M059J (cell line): ENCODE measurements around the gene MBD2. TPM values are rescaled to one million over a fixed set of nuclear protein-coding genes. Genes with fewer than 3 reads are reported as not detected.

Experiments used
- DNase-seq: peaks from one replicate; pipeline ENCODE4 v3.0.0-alpha.2; 2012; ENCODE audit warnings: low read depth
- total RNA-seq: library from RNA; depleted of rRNA; stranded (reverse); fragments of >200 nt; shearing (Covaris generic); gene quantifications from 2 replicates; pipeline ENCODE4 v1.2.3, GENCODE V29; 2014; rRNA removed

MBD2 gene
- total RNA-seq, 1 experiment from 2014 or later: 49.7 TPM

GRCh38 chr18:54102123-54102522 lies 122.3 kb downstream of the MBD2 start:
- DNase-seq: no peak

Other genes starting within 250 kb of the MBD2 start
- gene POLI, start 44.8 kb upstream of the MBD2 start, total RNA-seq: 21.9 and 22.7 TPM in 2 replicates
- gene STARD6, start 133.2 kb upstream of the MBD2 start, total RNA-seq: not detected in 2 replicates
- gene C18orf54, start 133.2 kb upstream of the MBD2 start, total RNA-seq: 6.8 and 8.5 TPM in 2 replicates